H1 (cell line): ENCODE results near the gene BCAM. TPM values are rescaled to one million over a fixed set of nuclear protein-coding genes. Genes with fewer than 3 reads are reported as not detected.

Source experiments
- CTCF ChIA-PET: fragments of 300-600 bp; sonication (Branson Sonifier 250); formaldehyde crosslinking; loops from one replicate; lab custom pipeline; 2021; ENCODE audit not compliant: partially characterized antibody; lab: Charles Lee
- POLR2A ChIA-PET: fragments of 300-600 bp; sonication (Branson Sonifier 250); formaldehyde crosslinking; loops from one replicate; lab custom pipeline; 2021; ENCODE audit warnings: inconsistent platforms; ENCODE audit not compliant: partially characterized antibody; lab: Charles Lee
- DNase-seq, 2 experiments: peaks; one replicate each; pipeline versions ENCODE4 v3.0.0 to v3.0.0-alpha.2; 2010 to 2022; ENCODE audit warnings: low spot score in 2 of 2, low read depth in 1 of 2, mixed read lengths in 1 of 2
- FAIRE-seq: peaks from 2 replicates; lab custom pipeline; 2011; peaks lifted over from hg19 to GRCh38; lab: Jason Lieb, UNC
- H2AFZ ChIP-seq: 2 replicates; pipeline ENCODE4 v1.8.1; 2012; ENCODE audit warnings: low read length, inconsistent platforms
- H2AK5ac ChIP-seq: 2 replicates; pipeline ENCODE4 v1.6.1; 2013; ENCODE audit warnings: low read depth, low read length
- H2BK120ac ChIP-seq: replicated peaks from 2 replicates; pipeline ENCODE3; 2013; ENCODE audit warnings: low read depth, low read length, inconsistent platforms
- H2BK12ac ChIP-seq: 2 replicates; pipeline ENCODE4 v1.6.1; 2013; ENCODE audit warnings: low read depth, low read length
- H2BK15ac ChIP-seq: 2 replicates; pipeline ENCODE4 v1.6.1; 2013; ENCODE audit warnings: low read length
- H2BK20ac ChIP-seq: 2 replicates; pipeline ENCODE4 v1.6.1; 2013; ENCODE audit warnings: low read length
- H2BK5ac ChIP-seq: 2 replicates; pipeline ENCODE4 v1.6.1; 2013; ENCODE audit warnings: low read depth, low read length
- H3K14ac ChIP-seq: 2 replicates; pipeline ENCODE4 v1.6.1; 2013; ENCODE audit warnings: inconsistent platforms; ENCODE audit not compliant: insufficient read length
- H3K18ac ChIP-seq: 2 replicates; pipeline ENCODE4 v1.6.1; 2013; ENCODE audit warnings: low read length; ENCODE audit errors: extremely low read depth
- H3K23ac ChIP-seq: 2 replicates; pipeline ENCODE4 v1.6.1; 2013; ENCODE audit warnings: inconsistent platforms; ENCODE audit not compliant: insufficient read length
- H3K23me2 ChIP-seq: 2 replicates; pipeline ENCODE4 v1.6.1; 2013; ENCODE audit warnings: low read depth, low read length
- H3K27ac ChIP-seq: 2 replicates; pipeline ENCODE4 v1.6.1; 2011; ENCODE audit warnings: low read depth, low read length, inconsistent platforms
- H3K27me3 ChIP-seq, 4 experiments: replicated peaks in 1 of 4; 1 replicate in 1 of 4; 2 replicates in 3 of 4; pipeline versions ENCODE4 v1.6.1 to v1.8.1; 2011 to 2013; ENCODE audit warnings: low read length in 3 of 4, mild to moderate bottlenecking in 3 of 4, inconsistent platforms in 2 of 4, mixed read lengths in 2 of 4, moderate library complexity in 1 of 4; ENCODE audit not compliant: control insufficient read depth in 3 of 4, insufficient read depth in 3 of 4; ENCODE audit errors: extremely low read depth in 1 of 4
- H3K36me3 ChIP-seq, 4 experiments: 2 replicates each; pipeline versions ENCODE4 v1.6.1 to v1.8.1; 2011 to 2013; ENCODE audit warnings: mild to moderate bottlenecking in 4 of 4, low read length in 3 of 4, moderate library complexity in 2 of 4, control low read depth in 1 of 4, inconsistent platforms in 1 of 4; ENCODE audit not compliant: insufficient read depth in 4 of 4, control insufficient read depth in 2 of 4
- H3K4ac ChIP-seq: replicated peaks from 2 replicates; pipeline ENCODE3; 2013; ENCODE audit warnings: low read length, low read depth, mixed read lengths, inconsistent platforms; ENCODE audit not compliant: insufficient read length
- H3K4me1 ChIP-seq, 4 experiments: replicated peaks in 1 of 4; 1 replicate in 1 of 4; 2 replicates in 3 of 4; pipeline versions ENCODE4 v1.6.1 to v1.8.1; 2011 to 2013; ENCODE audit warnings: low read length in 3 of 4, inconsistent platforms in 2 of 4, mixed read lengths in 1 of 4; ENCODE audit not compliant: insufficient read depth in 4 of 4, control insufficient read depth in 3 of 4
- H3K4me2 ChIP-seq, 2 experiments: 2 replicates each; pipeline versions ENCODE4 v1.6.1 to v1.8.1; 2011 to 2013; ENCODE audit warnings: low read depth in 2 of 2, low read length in 2 of 2, control low read depth in 1 of 2, inconsistent platforms in 1 of 2, mild to moderate bottlenecking in 1 of 2; ENCODE audit not compliant: insufficient read depth in 1 of 2
- H3K4me3 ChIP-seq, 4 experiments: fragments of 200-600, 300-600 bp in 1 of 4; sonication (generic), shearing (Covaris generic), sonication (Bioruptor Twin) in 1 of 4; 2 replicates each; pipeline versions ENCODE4 v1.5.1 to v1.8.1; 2011 to 2016; ENCODE audit warnings: low read length in 4 of 4, low read depth in 3 of 4, control low read depth in 2 of 4, inconsistent platforms in 2 of 4, mild to moderate bottlenecking in 2 of 4, mixed read lengths in 1 of 4, moderate library complexity in 1 of 4; ENCODE audit not compliant: insufficient read depth in 2 of 4; ENCODE audit errors: extremely low read depth in 1 of 4
- H3K56ac ChIP-seq: replicated peaks from 2 replicates; pipeline ENCODE3; 2013; ENCODE audit warnings: low read depth, mild to moderate bottlenecking, mixed read lengths, low read length, inconsistent platforms; ENCODE audit not compliant: insufficient read length
- H3K79me1 ChIP-seq: 2 replicates; pipeline ENCODE4 v1.6.1; 2013; ENCODE audit warnings: low read depth, low read length, control low read depth
- H3K79me2 ChIP-seq, 2 experiments: 2 replicates each; pipeline versions ENCODE4 v1.6.1 to v1.8.1; 2012 to 2013; ENCODE audit warnings: low read length in 2 of 2, mild to moderate bottlenecking in 2 of 2, inconsistent platforms in 1 of 2; ENCODE audit not compliant: insufficient read depth in 2 of 2, control insufficient read depth in 1 of 2
- H3K9ac ChIP-seq, 4 experiments: replicated peaks in 1 of 4; 1 replicate in 1 of 4; 2 replicates in 3 of 4; pipeline versions ENCODE4 v1.6.1 to v1.8.1; 2011 to 2013; ENCODE audit warnings: low read depth in 3 of 4, low read length in 3 of 4, control low read depth in 2 of 4, mild to moderate bottlenecking in 2 of 4, moderate library complexity in 2 of 4, inconsistent platforms in 1 of 4; ENCODE audit errors: extremely low read depth in 1 of 4
- H3K9me3 ChIP-seq, 2 experiments: 2 replicates each; pipeline versions ENCODE4 v1.6.1 to v1.8.1; 2012 to 2013; ENCODE audit warnings: mild to moderate bottlenecking in 2 of 2, moderate library complexity in 2 of 2, control low read depth in 1 of 2, inconsistent platforms in 1 of 2, low read depth in 1 of 2, low read length in 1 of 2, mixed read lengths in 1 of 2; ENCODE audit not compliant: insufficient read depth in 2 of 2
- H4K20me1 ChIP-seq, 2 experiments: replicated peaks in 1 of 2; 2 replicates each; pipeline versions ENCODE3 to v1.8.1; 2011 to 2013; ENCODE audit warnings: inconsistent platforms in 2 of 2, low read length in 2 of 2, mild to moderate bottlenecking in 1 of 2; ENCODE audit not compliant: insufficient read depth in 2 of 2, control insufficient read depth in 1 of 2
- H4K5ac ChIP-seq: 2 replicates; pipeline ENCODE4 v1.6.1; 2013; ENCODE audit warnings: low read length, low read depth, mixed read lengths, inconsistent platforms; ENCODE audit not compliant: insufficient read length
- H4K8ac ChIP-seq: 2 replicates; pipeline ENCODE4 v1.8.0; 2013; ENCODE audit warnings: mild to moderate bottlenecking, moderate library complexity, low read length, inconsistent platforms; ENCODE audit not compliant: insufficient read depth; ENCODE audit errors: extremely low read depth
- H4K91ac ChIP-seq: replicated peaks from 2 replicates; pipeline ENCODE3; 2013; ENCODE audit warnings: low read length, mixed read lengths, inconsistent platforms; ENCODE audit not compliant: insufficient read length
- BCL11A ChIP-seq, 2 experiments: IDR thresholded peaks; one replicate each; pipeline ENCODE4 v1.6.1; 2011; ENCODE audit warnings: low read depth in 2 of 2, low read length in 2 of 2, mild to moderate bottlenecking in 2 of 2
- CBX8 ChIP-seq: fragments of 300-800, 300-1000 bp; sonication (generic); IDR thresholded peaks from 2 replicates; pipeline ENCODE4 v1.7.1; 2016; ENCODE audit warnings: low read depth, low read length, borderline replicate concordance
- GTF2F1 ChIP-seq: IDR thresholded peaks from 2 replicates; pipeline ENCODE4 v1.6.1; 2012; ENCODE audit warnings: low read depth, low read length, improper control_type of control experiment, borderline replicate concordance
- KDM4A ChIP-seq: IDR thresholded peaks from one replicate; pipeline ENCODE4 v1.7.1; 2012; ENCODE audit warnings: low read depth, mild to moderate bottlenecking, moderate library complexity, low read length, inconsistent platforms; ENCODE audit not compliant: severe bottlenecking
- MAFK ChIP-seq: IDR thresholded peaks from 2 replicates; pipeline ENCODE4 v1.6.1; 2012; ENCODE audit warnings: low read depth, mild to moderate bottlenecking, improper control_type of control experiment, low read length
- NANOG ChIP-seq: IDR thresholded peaks from 2 replicates; pipeline ENCODE4 v1.6.1; 2011; ENCODE audit warnings: low read length, low read depth, mild to moderate bottlenecking, inconsistent platforms; ENCODE audit not compliant: insufficient read depth, poor library complexity, severe bottlenecking
- RXRA ChIP-seq: IDR thresholded peaks from 2 replicates; pipeline ENCODE4 v1.6.1; 2011; ENCODE audit warnings: low read depth, mild to moderate bottlenecking, low read length, moderate library complexity; ENCODE audit not compliant: insufficient read depth
- TBP ChIP-seq: IDR thresholded peaks from 2 replicates; pipeline ENCODE4 v1.6.1; 2011; ENCODE audit warnings: low read depth, low read length, improper control_type of control experiment
- YY1 ChIP-seq: IDR thresholded peaks from 2 replicates; pipeline ENCODE4 v1.6.1; 2011; ENCODE audit warnings: low read depth, mild to moderate bottlenecking, low read length
- WGBS, 2 experiments: shearing (Covaris generic) in 1 of 2; methylation state at CpG; one replicate each; pipeline versions ENCODE4 v1.1.6 to v1.1.7; 2013 to 2015; ENCODE audit warnings: low lambda C conversion rate in 2 of 2, mixed read lengths in 2 of 2, inconsistent platforms in 1 of 2, low coverage in 1 of 2, missing lambda C conversion rate in 1 of 2; ENCODE audit not compliant: insufficient replicate concordance in 2 of 2, insufficient coverage in 1 of 2, insufficient read length in 1 of 2; ENCODE audit errors: extremely low coverage in 1 of 2, missing lambda C conversion rate in 1 of 2; 5-methylcytosine and 5-hydroxymethylcytosine counted together
- polyA plus RNA-seq, 7 experiments: library from polyadenylated mRNA; depleted of rRNA in 3 of 7; stranded (reverse) in 5 of 7; unstranded in 2 of 7; fragments of >200 nt in 5 of 7; fragments of 200-250 nt in 2 of 7; gene quantifications; 1 replicate in 5 of 7; 2 replicates in 1 of 7; 4 replicates in 1 of 7; pipeline versions ENCODE4 v1.2.1 to v1.2.3, GENCODE V29; 2011 to 2013; ENCODE audit warnings: missing spikeins in 2 of 7, mixed read lengths in 2 of 7
- total RNA-seq: library from RNA; stranded (reverse); fragmentation: NEBNext Ultra II Directional; extraction: Animal tissue kit (Norgen Biotek cat#: 25700); gene quantifications from 2 replicates; pipeline ENCODE4 v1.2.1, GENCODE V29; 2021
- TF ChIP-seq, protein P1 (sequence below): IDR thresholded peaks from 2 replicates; pipeline ENCODE4 v1.6.1; 2012; ENCODE audit warnings: low read length, inconsistent platforms

The BCAM gene
- total and polyA plus RNA-seq, 2 of the 8 experiments (the other 6 are each of a cell fraction or from before 2014, with no cell fraction given) = 32.5 to 81.4 TPM

- H3K56ac ChIP-seq = no peak overlapping the region
- FAIRE-seq = no peak
- POLR2A ChIA-PET = interaction anchor here (1.0 to 3.2 kb wide), 3 partner anchors 8 to 19 kb away, joined by 3 to 17 read pairs (median 4); partner anchors contain the start of gene BCAM
- TF ChIP-seq BCL11A (IDR thresholded peaks at IDR 0.05; ENCODE audit: low read depth in 2 of 2, low read length in 2 of 2) = no peak
- TF ChIP-seq NANOG = no peak
- TF ChIP-seq TBP = no peak
- no peak for TF ChIP-seq KDM4A
- TF ChIP-seq CBX8 = no peak
- TF ChIP-seq RXRA = no peak
- TF ChIP-seq YY1 = no peak
- TF ChIP-seq, protein P1, sequence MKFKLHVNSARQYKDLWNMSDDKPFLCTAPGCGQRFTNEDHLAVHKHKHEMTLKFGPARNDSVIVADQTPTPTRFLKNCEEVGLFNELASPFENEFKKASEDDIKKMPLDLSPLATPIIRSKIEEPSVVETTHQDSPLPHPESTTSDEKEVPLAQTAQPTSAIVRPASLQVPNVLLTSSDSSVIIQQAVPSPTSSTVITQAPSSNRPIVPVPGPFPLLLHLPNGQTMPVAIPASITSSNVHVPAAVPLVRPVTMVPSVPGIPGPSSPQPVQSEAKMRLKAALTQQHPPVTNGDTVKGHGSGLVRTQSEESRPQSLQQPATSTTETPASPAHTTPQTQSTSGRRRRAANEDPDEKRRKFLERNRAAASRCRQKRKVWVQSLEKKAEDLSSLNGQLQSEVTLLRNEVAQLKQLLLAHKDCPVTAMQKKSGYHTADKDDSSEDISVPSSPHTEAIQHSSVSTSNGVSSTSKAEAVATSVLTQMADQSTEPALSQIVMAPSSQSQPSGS = no peak
- no peak for TF ChIP-seq MAFK
- TF ChIP-seq GTF2F1 = no peak
These were observed 9.0 kb downstream of the BCAM start for GRCh38 chr19:44817725-44818465.

More at GRCh38 chr19:44817725-44818465, 9.0 kb downstream of the BCAM start:
- CTCF ChIA-PET = interaction anchor here (1.4 to 3.5 kb wide), 2 partner anchors 9 to 34 kb away, joined by 3 to 19 read pairs; no protein-coding TSS in a partner anchor
- Histone ChIP-seq H3K36me3 (peaks cover 7 to 43% (median 21%) of the 10 kb centered on the region in 4 experiments; a peak in 5 of 8 replicates), H3K14ac (no peak overlapping the region), H3K27ac (no peak overlapping the region), H3K23me2 (peaks cover 8% of the 10 kb centered on the region; the same call in 1 of the 2 replicates), H4K91ac (no peak overlapping the region), H2BK5ac (no peak overlapping the region), H3K4ac (no peak overlapping the region), H4K20me1 (peaks cover 3% of the 10 kb centered on the region in 2 experiments), H3K79me1 (no peaks in the 10 kb centered on the region; the same call in 1 of the 2 replicates), H2AK5ac (no peak overlapping the region), H4K5ac (no peak overlapping the region), H2BK12ac (no peak overlapping the region), H3K23ac (no peak overlapping the region), H3K4me1 (no peaks in the 10 kb centered on the region; a peak in 1 of 7 replicates), H3K4me2 (no peak overlapping the region), H3K4me3 (no peak overlapping the region), H3K79me2 (no peaks in the 10 kb centered on the region), H2BK120ac (no peak overlapping the region), H2BK20ac (no peak overlapping the region), H2AFZ (no peak overlapping the region), H2BK15ac (no peak overlapping the region), H3K27me3 (no peaks in the 10 kb centered on the region; a peak in 4 of 7 replicates), H3K9ac (no peak overlapping the region), H3K9me3 (no peaks in the 10 kb centered on the region), H4K8ac (no peak overlapping the region; the same call in 1 of the 2 replicates), H3K18ac (no peak overlapping the region)
- no peak for DNase-seq
- WGBS, 2 experiments = 86% methylated on average over 8 of the region's 8 CpGs; no CpG with 5 or more reads in 1 of the 2 experiments
